Measurements from ENCODE around the gene IL36RN.
"Not testable (repeated sequence)": the region's sequence is repeated elsewhere in the genome, so short reads cannot be mapped to it uniquely, and the experiment has no call there.

Gene IL36RN

DNA sequence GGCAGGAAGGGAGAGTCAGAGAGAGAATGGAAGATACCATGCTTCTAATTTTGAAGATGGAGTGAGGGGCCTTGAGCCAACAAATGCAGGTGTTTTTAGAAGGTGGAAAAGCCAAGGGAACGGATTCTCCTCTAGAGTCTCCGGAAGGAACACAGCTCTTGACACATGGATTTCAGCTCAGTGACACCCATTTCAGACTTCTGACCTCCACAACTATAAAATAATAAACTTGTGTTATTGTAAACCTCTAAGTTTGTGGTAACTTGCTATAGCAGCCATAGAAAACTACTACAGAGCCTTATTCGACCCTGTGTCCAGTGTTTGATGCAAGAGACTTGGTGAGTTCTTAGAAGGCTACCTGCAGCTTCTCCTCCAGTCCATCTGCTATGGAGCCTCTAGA is 16.6 kb downstream of the IL36RN start:
- DNase-seq = no peak

- no peak for DNase-seq
These were observed 18.1 kb downstream of the IL36RN start for GRCh38 chr2:113076954-113077669.

- no peak for DNase-seq
These were observed 18.9 kb downstream of the IL36RN start for GRCh38 chr2:113077921-113078320.

- DNase-seq = no peak
These were observed 19.4 kb downstream of the IL36RN start for GRCh38 chr2:113078350-113078839.

- no peak for DNase-seq
These were observed 20.1 kb downstream of the IL36RN start for GRCh38 chr2:113079131-113079530.

- no peak for DNase-seq
These were observed 21.1 kb downstream of the IL36RN start for GRCh38 chr2:113080134-113080533.

DNA sequence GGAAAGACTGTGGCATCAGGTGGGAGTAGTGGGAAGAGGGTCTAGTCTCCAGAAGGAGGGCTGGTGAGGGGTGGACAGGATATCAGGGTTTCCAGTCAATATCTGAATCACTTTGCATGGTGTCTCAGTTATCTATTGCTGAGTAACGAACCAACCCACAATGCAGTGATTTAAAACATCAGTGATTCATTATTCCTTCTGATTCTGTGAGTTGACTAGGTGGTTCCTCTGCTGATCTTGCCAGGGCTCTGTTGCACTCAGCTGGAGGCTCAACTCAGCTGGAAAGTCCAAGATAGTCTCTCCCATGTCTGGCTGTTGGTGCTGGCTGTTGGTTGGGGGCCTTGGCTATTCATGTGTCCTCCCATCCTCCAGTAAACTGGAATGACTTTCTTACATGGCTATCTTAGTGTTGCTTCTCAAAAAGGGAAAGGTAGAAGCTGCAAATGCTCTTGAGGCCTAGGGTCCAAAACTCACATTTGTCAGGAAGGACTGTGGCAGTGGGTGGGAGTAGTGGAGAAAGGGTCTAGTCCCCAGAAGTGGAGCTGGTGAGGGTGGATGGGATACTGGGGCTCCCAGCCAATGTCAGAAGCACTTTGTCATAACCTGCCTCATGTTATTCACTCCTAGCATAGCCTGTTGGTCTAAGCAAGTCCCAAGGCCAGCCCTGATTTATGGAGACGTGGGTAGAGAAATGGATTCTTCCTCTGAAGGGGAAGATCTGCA is 22.7 kb downstream of the IL36RN start:
- no peak for DNase-seq

GRCh38 chr2:113083296-113083695 is 24.3 kb downstream of the IL36RN start:
- DNase-seq = no peak

DNA sequence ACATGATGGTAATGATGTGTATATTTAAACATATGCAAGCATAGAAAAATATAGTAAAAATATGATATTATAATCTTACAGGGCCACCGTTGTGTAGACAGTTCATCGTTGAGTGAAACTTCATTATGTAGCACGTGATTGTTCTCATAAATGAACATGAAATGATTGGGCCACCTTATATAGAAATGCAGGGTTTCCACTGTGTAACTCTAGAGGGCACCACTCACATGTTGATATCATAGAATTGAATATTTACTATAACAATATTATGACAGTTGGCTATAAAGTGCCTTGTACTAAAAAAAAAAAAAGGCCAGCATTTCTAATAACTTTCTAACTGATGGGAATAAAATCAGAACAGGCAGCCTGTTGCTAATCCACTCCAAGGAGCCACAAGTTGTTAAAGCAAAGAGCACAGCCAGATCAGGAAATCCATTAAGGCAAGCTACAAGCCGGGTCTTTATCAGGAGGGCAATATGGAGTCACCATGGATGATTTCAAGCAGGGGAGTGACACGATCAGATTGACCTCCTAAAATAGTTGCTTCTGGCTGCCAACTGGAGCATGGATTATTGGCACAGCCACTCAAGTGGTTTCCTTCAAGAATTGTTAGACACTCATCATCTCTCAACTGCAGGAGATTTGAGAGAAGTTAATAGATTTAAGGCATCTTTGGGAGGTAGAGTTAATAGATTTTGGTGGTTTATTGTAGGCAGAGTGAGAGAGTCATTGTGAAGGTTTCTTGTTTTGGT is 25.4 kb downstream of the IL36RN start:
- DNase-seq = no peak

GRCh38 chr2:113085542-113085941 is 26.5 kb downstream of the IL36RN start:
- no peak for DNase-seq

DNA sequence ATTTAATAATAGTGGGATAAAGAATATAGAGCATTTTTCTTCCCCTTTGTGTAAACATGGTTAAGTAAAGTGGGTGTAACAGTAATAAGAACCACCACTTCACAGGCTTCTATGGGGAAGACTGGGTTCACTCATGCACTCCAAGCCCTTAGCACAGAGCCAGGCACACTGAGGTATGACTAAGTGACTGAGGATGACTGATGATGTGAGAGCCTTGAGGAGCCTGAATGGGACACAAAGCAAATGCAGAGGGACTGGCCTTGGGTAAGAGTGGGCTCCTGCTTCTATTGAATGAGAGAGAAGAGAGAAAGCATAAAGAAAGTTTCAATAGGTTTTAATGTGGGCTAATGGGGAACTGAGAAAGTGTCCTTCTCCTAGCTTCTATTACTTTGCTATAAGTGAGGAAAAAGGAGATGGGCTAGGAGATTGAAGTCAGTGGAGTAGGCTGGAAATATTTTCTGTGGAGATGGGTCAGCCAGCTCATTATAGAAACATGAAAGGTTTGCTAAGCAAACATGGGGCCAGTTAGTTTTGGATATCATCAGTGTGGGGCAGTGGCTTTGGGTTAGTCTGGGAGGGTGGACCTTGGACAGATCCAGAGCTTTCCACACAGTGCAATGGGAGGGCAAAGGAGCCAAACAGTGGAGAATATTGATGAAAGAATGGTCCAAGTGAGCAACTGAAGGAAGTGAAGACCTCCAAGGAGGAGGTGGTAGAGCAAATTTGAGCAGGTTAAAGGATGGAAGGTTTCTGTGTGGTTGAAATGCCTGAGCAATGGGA is 29.4 kb downstream of the IL36RN start:
- DNase-seq = no peak

DNA sequence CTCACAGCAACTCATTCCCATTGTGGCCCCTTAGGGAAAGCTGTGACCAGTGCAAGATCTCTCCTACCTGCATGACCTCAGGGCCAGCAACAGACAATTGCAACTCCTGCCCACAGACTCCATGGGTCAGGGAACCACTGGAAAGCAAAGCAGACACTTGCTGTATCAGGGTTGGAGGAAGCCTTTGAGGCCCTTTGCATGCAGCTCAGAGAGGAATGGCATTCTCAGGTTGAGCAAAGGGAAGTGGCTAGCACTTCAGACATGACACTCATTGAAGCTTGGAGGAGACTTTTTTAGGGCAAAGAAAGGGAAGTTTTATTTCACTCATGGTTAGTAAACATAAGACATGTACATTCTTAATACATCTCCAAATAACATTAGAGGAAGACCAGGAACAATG is 30.9 kb downstream of the IL36RN start:
- DNase-seq = no peak

- DNase-seq = no peak
These were observed 32.4 kb downstream of the IL36RN start for GRCh38 chr2:113091231-113091896.

GRCh38 chr2:113092864-113093612 is 34.0 kb downstream of the IL36RN start:
- DNase-seq = no peak

GRCh38 chr2:113093613-113093977 is 34.6 kb downstream of the IL36RN start:
- no peak for DNase-seq

DNA sequence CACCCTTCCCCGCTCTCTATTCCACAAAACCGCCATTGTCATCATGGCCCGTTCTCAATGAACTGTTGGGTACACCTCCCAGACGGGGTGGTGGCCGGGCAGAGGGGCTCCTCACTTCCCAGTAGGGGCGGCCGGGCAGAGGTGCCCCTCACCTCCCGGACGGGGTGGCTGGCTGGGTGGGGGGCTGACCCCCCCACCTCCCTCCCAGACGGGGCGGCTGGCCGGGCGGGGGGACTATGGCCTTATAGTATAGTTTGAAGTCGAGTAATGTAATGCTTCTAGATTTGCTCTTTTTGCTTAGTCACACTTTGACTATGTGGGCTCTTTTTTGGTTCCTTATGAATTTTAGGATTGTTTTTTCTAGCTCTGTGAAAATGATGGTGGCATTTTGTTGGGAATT is 37.3 kb downstream of the IL36RN start:
- not testable (repeated sequence) for DNase-seq

DNA sequence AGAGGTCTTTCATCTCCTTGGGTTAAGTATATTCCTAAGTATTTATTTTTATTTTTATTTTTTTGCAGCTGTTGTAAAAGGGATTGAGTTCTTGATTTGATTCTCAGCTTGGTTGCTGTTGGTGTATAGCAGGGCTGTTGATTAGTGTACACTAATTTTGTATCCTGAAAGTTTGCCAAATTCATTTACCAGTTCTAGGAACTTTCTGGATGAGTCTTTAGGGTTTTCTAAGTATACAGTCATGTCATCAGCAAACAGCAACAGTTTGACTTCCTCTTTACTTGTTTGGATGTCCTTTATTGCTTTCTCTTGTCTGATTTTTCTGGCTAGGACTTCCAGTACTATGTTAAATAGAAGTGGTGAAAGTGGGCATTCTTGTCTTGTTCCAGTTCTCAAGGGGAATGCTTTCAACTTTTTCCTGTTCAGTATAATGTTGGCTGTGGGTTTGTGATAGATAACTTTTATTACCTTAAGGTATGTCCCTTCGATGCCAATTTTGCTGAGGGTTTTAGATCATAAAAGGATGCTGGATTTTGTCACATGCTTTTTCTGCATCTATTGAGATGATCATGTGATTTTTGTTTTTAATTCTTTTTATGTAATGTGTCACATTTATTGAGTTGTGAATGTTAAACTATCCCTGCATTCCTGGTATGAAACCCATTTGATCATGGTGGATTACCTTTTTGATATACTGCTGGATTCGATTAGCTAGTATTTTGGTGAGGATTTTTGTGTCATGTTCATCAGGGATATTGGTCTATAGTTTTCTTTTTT is 38.0 kb downstream of the IL36RN start:
- DNase-seq = not testable (repeated sequence)

GRCh38 chr2:113098041-113098440 is 39.0 kb downstream of the IL36RN start:
- no peak for DNase-seq

- DNase-seq = no peak
These were observed 39.5 kb downstream of the IL36RN start for GRCh38 chr2:113098532-113098931.

DNA sequence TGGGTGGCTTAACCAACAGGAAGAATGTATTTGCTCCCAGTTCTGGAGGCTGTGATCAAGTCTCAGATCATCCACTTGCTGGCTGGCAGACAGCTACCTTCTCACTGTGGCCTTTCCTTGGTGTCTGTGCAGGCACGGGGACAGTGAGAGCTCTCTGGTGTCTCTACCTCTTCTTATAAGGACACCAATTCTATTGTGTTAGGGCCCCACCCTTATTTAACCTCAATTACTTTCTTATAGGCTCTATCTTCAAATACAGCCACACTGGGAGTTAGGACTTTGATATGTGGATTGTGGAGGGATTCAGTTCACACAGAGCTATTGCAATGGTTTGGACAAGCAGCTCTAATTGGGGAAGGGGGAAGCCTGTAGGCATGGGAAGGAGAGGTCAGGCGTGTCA is 43.1 kb downstream of the IL36RN start:
- DNase-seq = no peak

- DNase-seq = no peak
These were observed 44.3 kb downstream of the IL36RN start for GRCh38 chr2:113103277-113103676.

Measured in NCI-H2081 treated with DMSO at 0.1 percent for 48 hours (cell line).